RWPE2 (cell line): Measurements from ENCODE around the gene KSR1.

ENCODE experiments used
- ATAC-seq: fragments of 200-7000 bp; cut with Tn5 transposase; 3 replicates; pipeline ENCODE4 v1.9.1; 2021; ENCODE audit warnings: low read depth
- DNase-seq: peaks from one replicate; pipeline ENCODE4 v3.0.0-alpha.2; 2020; ENCODE audit warnings: low spot score
- H3K27ac ChIP-seq: fragments of 450-650 bp; 2 replicates; pipeline ENCODE4 v1.5.1; 2017; ENCODE audit warnings: mild to moderate bottlenecking; ENCODE audit not compliant: poor library complexity, severe bottlenecking
- H3K27me3 ChIP-seq: fragments of 250-450 bp; sonication (Bioruptor Pico); 2 replicates; pipeline ENCODE4 v1.5.1; 2021; ENCODE audit warnings: mild to moderate bottlenecking, moderate library complexity; ENCODE audit not compliant: insufficient read depth, poor library complexity, severe bottlenecking
- H3K36me3 ChIP-seq: fragments of 250-450 bp; sonication (Bioruptor Pico); 2 replicates; pipeline ENCODE4 v1.5.1; 2020; ENCODE audit warnings: low read depth, mild to moderate bottlenecking, moderate library complexity
- H3K4me1 ChIP-seq: fragments of 250-450 bp; sonication (Bioruptor Pico); 2 replicates; pipeline ENCODE4 v1.5.1; 2021; ENCODE audit warnings: mild to moderate bottlenecking, moderate library complexity; ENCODE audit not compliant: insufficient read depth, poor library complexity, severe bottlenecking
- H3K4me3 ChIP-seq: fragments of 250-450 bp; sonication (Bioruptor Pico); 2 replicates; pipeline ENCODE4 v1.5.1; 2021; ENCODE audit warnings: mild to moderate bottlenecking, moderate library complexity; ENCODE audit not compliant: severe bottlenecking
- H3K9me3 ChIP-seq: fragments of 250-450 bp; sonication (Bioruptor Pico); 2 replicates; pipeline ENCODE4 v1.5.1; 2021; ENCODE audit warnings: mild to moderate bottlenecking, moderate library complexity; ENCODE audit not compliant: severe bottlenecking
- CTCF ChIP-seq: fragments of 450-650 bp; IDR thresholded peaks from one replicate; pipeline ENCODE4 v1.5.1; 2017; ENCODE audit warnings: mild to moderate bottlenecking, moderate library complexity; ENCODE audit not compliant: poor library complexity, severe bottlenecking

KSR1 gene

DNA sequence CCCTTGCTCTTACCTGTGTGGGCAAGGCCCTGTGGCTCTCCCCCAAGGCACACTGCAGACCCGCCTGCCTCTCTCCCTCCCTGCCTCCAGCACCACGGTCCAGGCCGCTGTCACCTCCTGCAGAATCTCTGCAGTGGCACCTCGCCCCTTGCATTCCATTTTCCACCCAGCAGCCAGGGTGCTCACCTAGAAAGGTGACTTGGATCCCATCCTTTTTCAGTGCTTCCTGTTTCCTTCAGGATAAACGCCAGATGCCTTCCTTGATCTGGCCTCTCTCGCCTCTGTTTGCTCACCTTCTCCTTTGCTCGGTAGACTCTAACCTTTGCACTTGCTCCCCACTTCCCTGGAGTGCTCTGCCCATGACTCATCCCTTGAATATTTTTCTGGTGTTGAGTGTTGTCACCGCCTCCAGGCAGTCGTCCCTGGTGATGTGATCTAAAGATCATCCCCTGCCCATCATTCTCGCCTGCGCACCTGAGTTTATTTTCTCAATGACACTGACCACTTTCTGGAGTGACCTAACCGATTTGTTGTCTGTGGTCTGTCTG, 95.5 kb downstream of the KSR1 start:
- ATAC-seq (peak; percentile 69), DNase-seq (no peak)
- Histone ChIP-seq H3K9me3 (no peaks in the 10 kb centered on the region), H3K27me3 (no peaks in the 10 kb centered on the region), H3K4me1 (peaks cover 19% of the 10 kb centered on the region), H3K4me3 (no peak overlapping the region), H3K27ac (peak overlapping the region; percentile 28), H3K36me3 (no peaks in the 10 kb centered on the region)
- TF ChIP-seq CTCF = no peak

GRCh38 chr17:27552276-27552732, 96.1 kb downstream of the KSR1 start:
- TF ChIP-seq CTCF = no peak
- Histone ChIP-seq H3K4me1 (peaks cover 19% of the 10 kb centered on the region), H3K36me3 (no peaks in the 10 kb centered on the region), H3K9me3 (no peaks in the 10 kb centered on the region), H3K4me3 (no peak overlapping the region), H3K27me3 (no peaks in the 10 kb centered on the region), H3K27ac (peak overlapping the region; percentile 28)
- peak; percentile 71 for ATAC-seq
- DNase-seq = no peak

- Histone ChIP-seq H3K27ac (peak overlapping the region; percentile 28), H3K36me3 (no peaks in the 10 kb centered on the region), H3K4me3 (no peak overlapping the region), H3K27me3 (no peaks in the 10 kb centered on the region), H3K9me3 (no peaks in the 10 kb centered on the region), H3K4me1 (peaks cover 19% of the 10 kb centered on the region)
- no peak for DNase-seq
- ATAC-seq = peak; percentile 52
- TF ChIP-seq CTCF = no peak
Measured at GRCh38 chr17:27553019-27553511, 96.8 kb downstream of the KSR1 start.

DNA sequence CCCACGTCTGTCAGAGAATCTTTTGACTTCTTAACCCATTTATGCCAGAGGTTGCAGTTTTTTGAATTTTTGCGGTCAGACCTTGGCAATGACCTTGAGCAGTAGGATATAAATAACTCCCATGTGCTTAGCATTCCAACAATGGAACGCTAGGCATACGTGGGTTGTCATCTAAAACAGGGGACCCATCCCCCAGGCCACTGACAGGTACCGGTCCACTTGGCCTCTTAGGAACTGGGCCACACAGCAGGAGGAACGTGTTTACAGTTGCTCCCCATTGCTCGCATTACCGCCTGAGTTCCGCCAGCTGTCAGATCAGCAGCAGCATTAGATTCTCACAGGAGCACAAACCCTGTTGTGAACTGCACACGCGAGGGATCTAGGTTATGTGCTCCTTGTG, 97.9 kb downstream of the KSR1 start:
- ATAC-seq (no peak), DNase-seq (no peak)
- H3K36me3 ChIP-seq = no peaks in the 10 kb centered on the region
- H3K27ac ChIP-seq = no peak overlapping the region
- no peaks in the 10 kb centered on the region for H3K9me3 ChIP-seq
- no peak for TF ChIP-seq CTCF
- no peak overlapping the region for H3K4me3 ChIP-seq
- no peaks in the 10 kb centered on the region for H3K27me3 ChIP-seq
- peaks cover 19% of the 10 kb centered on the region for H3K4me1 ChIP-seq

GRCh38 chr17:27554911-27555310, 98.7 kb downstream of the KSR1 start:
- Histone ChIP-seq H3K4me1 (peaks cover 23% of the 10 kb centered on the region), H3K4me3 (no peak overlapping the region), H3K9me3 (no peaks in the 10 kb centered on the region), H3K27me3 (no peaks in the 10 kb centered on the region), H3K36me3 (no peaks in the 10 kb centered on the region), H3K27ac (no peak overlapping the region)
- DNase-seq (no peak), ATAC-seq (no peak)
- no peak for TF ChIP-seq CTCF
